Epidermal melanocyte (primary cell): ENCODE data around the gene TTC1.
"Not testable (repeated sequence)": the region's sequence is repeated elsewhere in the genome, so short reads cannot be mapped to it uniquely, and the experiment has no call there.

Experiments used
- DNase-seq: peaks from one replicate; pipeline ENCODE4 v3.0.0; 2011; ENCODE audit warnings: low spot score; ENCODE audit not compliant: insufficient read length

Gene TTC1

GRCh38 chr5:159995907-159996306, 13.0 kb upstream of the TTC1 start:
- DNase-seq: no peak

DNA sequence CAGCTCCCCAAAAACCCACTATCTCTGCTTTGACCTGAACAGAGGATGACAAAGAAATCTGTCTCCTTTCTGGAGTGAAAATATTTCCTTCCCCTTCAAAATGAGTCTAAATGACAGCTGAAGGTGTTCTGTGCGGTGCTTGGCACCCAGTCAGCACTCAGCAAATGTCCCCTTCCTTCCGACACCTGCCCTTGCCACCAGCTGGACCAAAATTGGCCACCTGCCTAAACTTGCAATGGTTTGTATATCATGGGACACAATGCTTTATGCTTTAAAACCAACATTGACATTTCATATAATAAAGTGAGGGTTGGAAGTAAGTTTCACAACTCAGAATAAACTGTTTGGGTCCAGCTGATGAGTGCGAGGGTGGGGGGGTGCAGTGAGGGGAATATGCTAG, 7.5 kb upstream of the TTC1 start:
- DNase-seq: no peak

GRCh38 chr5:160007514-160007913, 1.4 kb upstream of the TTC1 start:
- no peak for DNase-seq

GRCh38 chr5:160008529-160008876, 436 bp upstream of the TTC1 start:
- DNase-seq: not testable (repeated sequence)

GRCh38 chr5:160009591-160009989, 651 bp downstream of the TTC1 start:
- DNase-seq: no peak

DNA sequence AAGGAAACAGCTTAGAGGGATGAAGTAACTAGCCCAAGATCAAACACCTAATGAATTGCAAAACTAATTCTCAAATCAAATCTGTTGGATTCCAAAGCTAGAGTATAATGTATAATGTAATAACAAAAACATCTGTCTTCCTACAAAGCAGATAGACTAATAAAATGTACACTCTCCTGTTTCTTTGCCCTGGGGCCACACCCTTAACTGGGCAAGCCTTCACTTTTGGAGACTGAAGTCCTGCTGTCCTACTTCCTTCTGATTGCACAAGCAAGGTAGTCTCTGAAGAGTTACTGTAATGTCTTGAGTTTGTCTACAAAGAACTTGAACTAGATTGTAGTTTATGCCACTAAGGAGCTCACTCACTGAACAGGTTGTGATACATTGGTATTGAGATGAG, 2.5 kb downstream of the TTC1 start:
- no peak for DNase-seq

DNA sequence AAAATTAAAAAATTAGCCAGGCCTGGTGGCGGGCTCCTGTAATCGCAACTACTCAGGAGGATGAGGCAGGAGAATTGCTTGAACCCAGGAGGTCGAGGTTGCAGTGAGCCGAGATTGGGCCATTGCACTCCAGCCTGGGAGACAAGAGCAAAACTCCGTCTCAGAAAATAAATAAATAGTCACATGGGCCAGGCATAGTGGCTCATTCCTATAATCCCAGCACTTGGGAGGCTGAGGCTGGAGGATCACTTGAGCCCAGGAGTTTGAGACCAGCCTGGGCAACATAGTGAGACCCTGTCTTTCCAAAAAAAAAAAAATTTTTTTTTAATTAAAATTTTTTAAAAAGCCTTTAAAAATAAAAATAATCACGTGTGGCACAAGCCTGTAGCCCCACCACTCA, 5.3 kb downstream of the TTC1 start:
- DNase-seq: not testable (repeated sequence)

DNA sequence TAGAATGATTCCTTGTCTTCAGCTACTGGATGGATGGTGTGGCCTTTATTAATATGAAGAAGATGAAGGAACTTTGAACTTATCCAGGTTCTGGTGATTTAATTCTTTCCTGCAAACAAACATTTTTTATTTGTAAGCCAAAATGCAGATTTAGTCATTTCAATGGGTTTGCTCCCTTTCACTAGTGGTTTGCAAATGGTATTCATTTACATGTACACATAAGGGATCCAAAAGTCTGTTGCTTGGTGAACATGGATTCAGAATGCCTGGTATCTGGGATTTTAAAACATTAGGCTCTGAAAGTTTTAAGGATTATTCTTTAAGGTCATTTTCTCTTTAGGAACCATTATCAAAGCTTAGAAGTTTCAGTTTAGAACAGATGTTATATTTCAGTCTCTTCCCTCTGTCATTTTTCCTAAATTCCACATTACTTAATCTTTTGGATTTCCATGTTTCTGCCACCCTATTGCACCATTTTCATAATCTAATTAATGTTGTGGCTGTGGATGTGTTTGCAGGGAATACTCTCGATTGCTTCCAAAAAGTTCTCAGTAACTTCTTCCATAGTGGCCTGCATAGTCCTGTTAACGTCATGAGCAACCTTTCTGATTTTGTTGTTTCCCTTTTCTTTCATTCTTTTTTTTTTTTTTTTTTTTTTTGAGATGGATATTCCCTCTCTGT, 10.1 kb downstream of the TTC1 start:
- no peak for DNase-seq

- DNase-seq: no peak
Measured at GRCh38 chr5:160020266-160020770, 11.4 kb downstream of the TTC1 start.

- DNase-seq: no peak
Measured at GRCh38 chr5:160020964-160021363, 12.0 kb downstream of the TTC1 start.

- DNase-seq: peak; percentile 33
Measured at GRCh38 chr5:160021831-160022446, 13.0 kb downstream of the TTC1 start.

DNA sequence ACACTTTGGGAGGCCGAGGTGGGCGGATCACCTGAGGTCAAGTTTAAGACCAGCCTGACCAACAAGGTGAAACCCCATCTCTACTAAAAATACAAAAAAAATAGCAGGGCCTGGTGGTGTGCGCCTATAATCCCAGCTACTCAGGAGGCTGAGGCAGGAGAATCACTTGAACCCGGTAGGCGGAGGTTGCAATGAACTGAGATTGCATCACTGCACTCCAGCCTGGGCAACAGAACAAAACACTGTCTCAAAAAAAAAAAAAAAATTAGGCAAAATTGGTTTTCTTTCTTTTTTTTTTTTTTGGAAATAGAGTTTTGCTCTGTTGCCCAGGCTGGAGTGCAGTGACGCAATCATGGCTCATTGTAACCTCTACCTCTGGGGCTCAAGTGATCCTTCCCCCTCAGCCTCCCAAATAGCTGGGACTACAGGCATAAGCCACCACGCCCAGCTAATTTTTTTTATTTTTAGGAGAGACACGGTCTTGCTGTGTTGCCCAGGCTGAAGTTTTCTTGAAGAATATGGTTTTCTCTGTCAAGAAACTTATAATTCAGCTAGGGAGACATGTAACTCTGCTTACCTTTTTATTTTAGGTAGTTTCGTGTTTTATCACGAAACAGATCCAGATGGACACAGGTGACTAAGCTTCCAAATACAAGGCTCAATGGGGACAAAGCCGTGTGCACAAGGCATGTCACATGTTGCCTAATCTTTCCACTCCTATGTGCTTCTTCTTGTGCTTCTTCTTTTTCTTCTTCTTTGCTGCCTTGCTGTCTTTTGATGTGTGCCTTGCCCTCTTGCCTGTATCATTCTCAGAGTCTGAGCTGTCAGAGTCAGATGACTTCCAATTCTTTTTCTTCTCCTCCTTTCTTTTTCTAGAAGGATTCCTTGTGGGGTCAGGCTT, 14.3 kb downstream of the TTC1 start:
- DNase-seq: no peak

DNA sequence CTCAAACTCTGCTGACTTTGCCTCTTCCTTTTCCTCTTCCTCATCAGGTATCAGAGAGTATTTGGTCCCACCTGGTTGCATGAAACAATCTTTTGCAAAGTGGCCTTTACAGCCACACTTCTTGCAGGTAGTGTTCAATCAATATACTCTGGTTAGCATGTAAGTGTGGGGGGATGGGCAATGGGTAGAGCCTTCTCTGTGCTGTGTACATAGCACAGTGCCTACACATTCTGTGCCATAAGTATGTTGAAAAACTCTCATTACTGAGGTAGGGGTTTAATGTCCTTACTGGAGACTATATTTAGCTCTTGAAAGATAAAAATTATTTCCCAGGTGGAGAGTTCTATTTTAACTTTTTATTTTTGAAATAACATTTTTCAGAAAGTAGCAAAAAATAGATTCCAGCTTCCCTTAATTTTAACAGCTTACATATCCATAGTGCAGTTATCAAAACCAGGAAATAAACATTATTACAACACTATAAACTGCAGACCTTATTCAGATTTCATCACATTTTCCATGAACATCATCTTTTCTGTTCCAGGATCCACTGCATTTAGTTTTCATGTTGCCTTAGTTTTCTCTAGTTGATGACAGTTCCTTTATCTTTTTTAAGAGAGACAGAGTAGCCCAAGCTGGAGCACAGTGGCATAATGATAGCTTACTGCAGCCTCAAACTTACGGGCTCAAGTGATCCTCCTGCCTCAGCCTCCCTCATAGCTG, 15.1 kb downstream of the TTC1 start:
- DNase-seq: no peak

GRCh38 chr5:160029004-160029403, 20.1 kb downstream of the TTC1 start:
- no peak for DNase-seq

GRCh38 chr5:160029540-160030139, 20.7 kb downstream of the TTC1 start:
- DNase-seq: no peak

DNA sequence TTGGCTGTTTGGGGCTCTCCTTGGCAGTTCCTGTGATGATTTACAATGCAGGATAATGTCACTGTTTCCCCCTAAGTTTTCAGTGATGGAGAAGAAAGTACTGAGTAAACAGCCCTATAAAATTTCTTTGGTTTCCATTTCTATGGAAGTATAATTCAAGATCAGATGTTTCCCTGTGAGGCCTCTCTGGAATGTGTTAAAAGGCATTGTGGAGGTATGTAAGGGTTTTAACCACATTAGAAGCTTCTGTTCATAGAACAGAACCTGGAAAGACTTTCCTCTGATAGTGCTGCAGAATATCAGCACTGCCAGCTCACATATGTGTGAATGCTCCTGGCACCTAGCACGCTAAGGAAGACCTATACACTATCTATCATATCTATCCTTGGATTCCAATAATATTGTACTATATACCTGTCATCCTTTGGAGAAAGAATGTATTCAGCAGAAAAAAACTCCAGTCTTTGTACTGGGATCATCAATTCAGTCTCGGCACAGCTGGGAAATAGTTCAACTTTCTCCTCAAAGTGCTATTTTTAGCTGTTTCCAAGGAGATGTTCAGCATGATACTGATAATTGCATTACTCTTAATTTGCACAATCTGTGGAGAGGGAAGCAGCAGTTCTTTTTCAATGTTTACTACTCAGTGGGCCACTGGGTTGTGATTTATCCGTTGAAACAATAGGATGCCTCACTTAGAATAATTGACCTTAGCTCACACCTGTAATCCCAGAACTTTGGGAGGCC, 21.9 kb downstream of the TTC1 start:
- DNase-seq: no peak

GRCh38 chr5:160033546-160034252, 24.8 kb downstream of the TTC1 start:
- no peak for DNase-seq

DNA sequence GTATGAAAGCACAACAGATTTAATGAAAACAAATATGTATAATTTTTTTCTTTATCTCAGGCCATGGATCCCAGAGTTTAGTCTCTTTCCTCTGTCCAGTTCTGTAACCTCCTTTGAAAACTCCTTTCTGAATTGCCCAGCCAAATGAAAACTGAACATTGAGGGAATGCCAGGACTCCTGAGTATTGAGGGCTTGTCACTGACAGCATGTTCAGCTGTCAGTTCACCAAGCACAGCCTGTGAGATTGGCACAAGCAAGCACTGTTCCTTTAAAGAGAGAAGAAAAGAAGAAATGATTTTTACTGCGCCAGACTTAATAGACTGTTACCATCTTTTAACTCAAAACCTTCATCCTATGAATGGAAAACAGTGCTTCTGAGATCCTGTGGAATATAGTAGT, 27.3 kb downstream of the TTC1 start:
- no peak for DNase-seq

- no peak for DNase-seq
Measured at GRCh38 chr5:160036884-160037283, 27.9 kb downstream of the TTC1 start.
